Measurements from ENCODE around the gene MIGA2. TPM values are rescaled to one million over a fixed set of nuclear protein-coding genes. Genes with fewer than 3 reads are reported as not detected.

Gene MIGA2
- total and polyA plus RNA-seq, 9 of the 15 experiments (the other 6 are each of a cell fraction or from before 2014, with no cell fraction given): 0.15 to 54.1 (median 18.0) TPM

DNA sequence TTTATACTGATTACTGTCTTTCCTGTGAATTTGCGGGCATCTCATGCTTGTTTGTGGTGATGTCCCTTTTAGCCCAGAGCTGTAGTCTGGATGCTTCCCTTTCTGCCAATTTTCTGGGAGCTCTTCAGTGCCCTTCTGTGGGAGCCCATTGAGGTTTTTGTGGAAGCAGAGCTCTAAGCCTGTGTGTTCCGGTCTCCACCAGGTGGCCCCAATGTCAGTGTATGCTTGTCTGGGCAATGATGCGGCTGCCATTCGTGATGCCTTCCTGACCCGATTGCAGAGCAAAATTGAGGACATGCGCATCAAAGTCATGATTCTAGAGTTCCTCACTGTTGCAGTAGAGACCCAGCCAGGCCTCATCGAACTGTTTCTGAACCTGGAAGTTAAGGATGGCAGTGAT, 43.4 kb upstream of the MIGA2 start:
- H4K20me1 ChIP-seq (replicated peaks; ENCODE audit: control insufficient read depth, insufficient read depth, low read length): no peaks in the 10 kb centered on the region
- H3K9ac ChIP-seq (ENCODE audit: insufficient read depth in 1 of 2, low read depth in 2 of 2, low read length in 2 of 2): no peak overlapping the region
- in situ Hi-C loops (cut with MboI) (no loop called here), intact Hi-C loops (cut with micrococcal nuclease) (no loop called here)
- H3K27me3 ChIP-seq (ENCODE audit: control insufficient read depth in 2 of 2, insufficient read depth in 2 of 2, low read length in 2 of 2): no peaks in the 10 kb centered on the region
- H3K9me3 ChIP-seq (replicated peaks; ENCODE audit: control insufficient read depth, insufficient read depth, low read depth, low read length): no peaks in the 10 kb centered on the region
- FAIRE-seq (peak; percentile 52), ATAC-seq (peak; percentile 70; the same call in 2 of the 3 replicates), DNase-seq (ENCODE audit: extremely low read depth in 1 of 4, low spot score in 3 of 4) (no peak)
- peaks cover 85% of the 10 kb centered on the region for H3K36me3 ChIP-seq (ENCODE audit: control insufficient read depth, insufficient read depth, low read length)
- H3K27ac ChIP-seq (ENCODE audit: extremely low read depth, low read depth, low read length): no peak overlapping the region
- ChIA-PET CTCF (ENCODE audit: low intra/inter-chr PET ratio) (interaction anchor here (0.6 kb wide), 1 partner anchor 617 kb away, joined by 7 read pairs; no protein-coding TSS in a partner anchor), POLR2A (interaction anchor here (0.5 to 0.7 kb wide), 2 partner anchors 11 to 249 kb away, joined by 3 to 5 read pairs; no protein-coding TSS in a partner anchor)
- H3K4me1 ChIP-seq (replicated peaks in 1 of 2; ENCODE audit: control insufficient read depth in 2 of 2, insufficient read depth in 2 of 2, low read length in 2 of 2): no peaks in the 10 kb centered on the region
- H3K4me3 ChIP-seq: no peak overlapping the region
- H2AFZ ChIP-seq (ENCODE audit: low read depth, low read length): no peak overlapping the region
- no TSS peak for BruUV-seq (replicated peaks)
- 89% methylated on average over 7 of the region's 7 CpGs for WGBS (ENCODE audit: insufficient coverage, low coverage, missing lambda C conversion rate)
- no peaks in the 10 kb centered on the region for H3K9me1 ChIP-seq (ENCODE audit: control insufficient read depth, insufficient read depth, low read length)
- no peak overlapping the region for H3K4me2 ChIP-seq (ENCODE audit: insufficient read depth, low read length)
- no peaks in the 10 kb centered on the region for H3K79me2 ChIP-seq (ENCODE audit: control insufficient read depth, insufficient read depth, low read length)
- TF ChIP-seq, protein P1, sequence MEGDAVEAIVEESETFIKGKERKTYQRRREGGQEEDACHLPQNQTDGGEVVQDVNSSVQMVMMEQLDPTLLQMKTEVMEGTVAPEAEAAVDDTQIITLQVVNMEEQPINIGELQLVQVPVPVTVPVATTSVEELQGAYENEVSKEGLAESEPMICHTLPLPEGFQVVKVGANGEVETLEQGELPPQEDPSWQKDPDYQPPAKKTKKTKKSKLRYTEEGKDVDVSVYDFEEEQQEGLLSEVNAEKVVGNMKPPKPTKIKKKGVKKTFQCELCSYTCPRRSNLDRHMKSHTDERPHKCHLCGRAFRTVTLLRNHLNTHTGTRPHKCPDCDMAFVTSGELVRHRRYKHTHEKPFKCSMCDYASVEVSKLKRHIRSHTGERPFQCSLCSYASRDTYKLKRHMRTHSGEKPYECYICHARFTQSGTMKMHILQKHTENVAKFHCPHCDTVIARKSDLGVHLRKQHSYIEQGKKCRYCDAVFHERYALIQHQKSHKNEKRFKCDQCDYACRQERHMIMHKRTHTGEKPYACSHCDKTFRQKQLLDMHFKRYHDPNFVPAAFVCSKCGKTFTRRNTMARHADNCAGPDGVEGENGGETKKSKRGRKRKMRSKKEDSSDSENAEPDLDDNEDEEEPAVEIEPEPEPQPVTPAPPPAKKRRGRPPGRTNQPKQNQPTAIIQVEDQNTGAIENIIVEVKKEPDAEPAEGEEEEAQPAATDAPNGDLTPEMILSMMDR (IDR thresholded peaks at IDR 0.05 in 2 of 3, conservative IDR thresholded peaks at IDR 0.05 in 1 of 3; ENCODE audit: insufficient read depth in 2 of 3, low read depth in 1 of 3, low read length in 3 of 3): peak; percentile 26 to 33 (median 32); a peak in 4 of 6 replicates
- TF ChIP-seq, protein P2, sequence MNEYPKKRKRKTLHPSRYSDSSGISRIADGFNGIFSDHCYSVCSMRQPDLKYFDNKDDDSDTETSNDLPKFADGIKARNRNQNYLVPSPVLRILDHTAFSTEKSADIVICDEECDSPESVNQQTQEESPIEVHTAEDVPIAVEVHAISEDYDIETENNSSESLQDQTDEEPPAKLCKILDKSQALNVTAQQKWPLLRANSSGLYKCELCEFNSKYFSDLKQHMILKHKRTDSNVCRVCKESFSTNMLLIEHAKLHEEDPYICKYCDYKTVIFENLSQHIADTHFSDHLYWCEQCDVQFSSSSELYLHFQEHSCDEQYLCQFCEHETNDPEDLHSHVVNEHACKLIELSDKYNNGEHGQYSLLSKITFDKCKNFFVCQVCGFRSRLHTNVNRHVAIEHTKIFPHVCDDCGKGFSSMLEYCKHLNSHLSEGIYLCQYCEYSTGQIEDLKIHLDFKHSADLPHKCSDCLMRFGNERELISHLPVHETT (CRISPR knock-in tag; conservative IDR thresholded peaks at IDR 0.05 in 1 of 2, IDR thresholded peaks at IDR 0.05 in 1 of 2): no peak
